HEK293 (cell line): ENCODE measurements around the gene TRAPPC4.

Source experiments
- CTCF ChIA-PET: fragments of 350-600 bp; formaldehyde crosslinking; extraction: SDS; loops from one replicate; lab custom pipeline; 2021; ENCODE audit warnings: antibody characterized with exemption; lab: Yijun Ruan, JAX
- POLR2A ChIA-PET: fragments of 300-600 bp; formaldehyde crosslinking; extraction: SDS; loops from one replicate; lab custom pipeline; 2020; ENCODE audit warnings: antibody characterized with exemption, inconsistent platforms; lab: Yijun Ruan, JAX
- H3K27ac ChIP-seq: fragments of 200-500 bp; sonication (Bioruptor generic); 2 replicates; pipeline ENCODE4 v1.5.1; 2014; ENCODE audit warnings: low read depth, low read length, control low read depth, inconsistent platforms; ENCODE audit errors: extremely low read depth
- H3K36me3 ChIP-seq, 2 experiments: fragments of 200-500 bp in 1 of 2; sonication (Bioruptor generic) in 1 of 2; 1 replicate in 1 of 2; 2 replicates in 1 of 2; pipeline ENCODE4 v1.5.1; 2014 to 2017; ENCODE audit warnings: inconsistent platforms in 2 of 2, low read length in 2 of 2; ENCODE audit not compliant: control insufficient read depth in 2 of 2, insufficient read depth in 1 of 2
- H3K4me1 ChIP-seq: fragments of 200-500 bp; sonication (Bioruptor generic); 2 replicates; pipeline ENCODE4 v1.5.1; 2014; ENCODE audit warnings: mild to moderate bottlenecking, low read length, inconsistent platforms; ENCODE audit not compliant: control insufficient read depth, insufficient read depth
- H3K4me3 ChIP-seq: 2 replicates; pipeline ENCODE4 v1.5.1; 2011; ENCODE audit warnings: low read depth, mild to moderate bottlenecking, control low read depth, low read length, moderate library complexity
- H3K9me3 ChIP-seq: fragments of 200-500 bp; sonication (Bioruptor generic); 2 replicates; pipeline ENCODE4 v1.5.1; 2014; ENCODE audit warnings: low read depth, low read length, inconsistent platforms; ENCODE audit not compliant: control insufficient read depth, insufficient read depth
- ATF2 ChIP-seq: fragments of 450-650 bp; formaldehyde crosslinking; IDR thresholded peaks from 2 replicates; pipeline ENCODE4 v1.5.1; 2016; ENCODE audit warnings: missing biosample characterization, missing genetic modification characterization, low read depth
- EGR2 ChIP-seq: fragments of 450-650 bp; formaldehyde crosslinking; IDR thresholded peaks from 2 replicates; pipeline ENCODE4 v1.5.1; 2016; ENCODE audit warnings: low read depth, missing biosample characterization, missing genetic modification characterization
- GLIS1 ChIP-seq: fragments of 450-650 bp; formaldehyde crosslinking; IDR thresholded peaks from 2 replicates; pipeline ENCODE4 v1.5.1; 2016; ENCODE audit warnings: missing biosample characterization, missing genetic modification characterization
- GLIS2 ChIP-seq: fragments of 450-650 bp; formaldehyde crosslinking; IDR thresholded peaks from 2 replicates; pipeline ENCODE4 v1.5.1; 2016; ENCODE audit warnings: missing biosample characterization, missing genetic modification characterization
- KLF1 ChIP-seq: fragments of 450-650 bp; formaldehyde crosslinking; IDR thresholded peaks from 2 replicates; pipeline ENCODE4 v1.5.1; 2016; ENCODE audit warnings: missing biosample characterization, missing genetic modification characterization
- MEIS1 ChIP-seq: sonication (generic); formaldehyde crosslinking; IDR thresholded peaks from 2 replicates; pipeline ENCODE4 v1.8.1; 2022; ENCODE audit warnings: missing genetic modification reagents, mild to moderate bottlenecking, borderline replicate concordance
- MZF1 ChIP-seq: fragments of 450-650 bp; formaldehyde crosslinking; IDR thresholded peaks from 2 replicates; pipeline ENCODE4 v1.5.1; 2017; ENCODE audit warnings: missing biosample characterization, missing genetic modification characterization, borderline replicate concordance
- OSR2 ChIP-seq: fragments of 450-650 bp; formaldehyde crosslinking; IDR thresholded peaks from 2 replicates; pipeline ENCODE4 v1.5.1; 2016; ENCODE audit warnings: missing biosample characterization, missing genetic modification characterization
- PRDM4 ChIP-seq: fragments of 450-650 bp; formaldehyde crosslinking; IDR thresholded peaks from 2 replicates; pipeline ENCODE4 v1.5.1; 2017; ENCODE audit warnings: missing biosample characterization, missing genetic modification characterization
- SCRT1 ChIP-seq: fragments of 450-650 bp; formaldehyde crosslinking; IDR thresholded peaks from 2 replicates; pipeline ENCODE4 v1.5.1; 2016; ENCODE audit warnings: missing biosample characterization, missing genetic modification characterization, borderline replicate concordance
- SCRT2 ChIP-seq: fragments of 450-650 bp; formaldehyde crosslinking; IDR thresholded peaks from 2 replicates; pipeline ENCODE4 v1.5.1; 2016; ENCODE audit warnings: missing biosample characterization, missing genetic modification characterization
- WT1 ChIP-seq: fragments of 450-650 bp; formaldehyde crosslinking; IDR thresholded peaks from 2 replicates; pipeline ENCODE4 v1.5.1; 2016; ENCODE audit warnings: missing biosample characterization, missing genetic modification characterization
- YY1 ChIP-seq: fragments of 450-650 bp; formaldehyde crosslinking; IDR thresholded peaks from 2 replicates; pipeline ENCODE4 v1.5.1; 2018; ENCODE audit warnings: missing biosample characterization, missing genetic modification characterization
- ZBTB17 ChIP-seq: fragments of 450-650 bp; formaldehyde crosslinking; IDR thresholded peaks from 2 replicates; pipeline ENCODE4 v1.5.1; 2016; ENCODE audit warnings: missing biosample characterization, missing genetic modification characterization
- ZFHX2 ChIP-seq: fragments of 450-650 bp; formaldehyde crosslinking; conservative IDR thresholded peaks from 2 replicates; pipeline ENCODE4 v1.5.1; 2016; ENCODE audit warnings: missing biosample characterization, missing genetic modification characterization
- ZIC2 ChIP-seq: fragments of 450-650 bp; formaldehyde crosslinking; IDR thresholded peaks from 2 replicates; pipeline ENCODE4 v1.5.1; 2016; ENCODE audit warnings: missing biosample characterization, missing genetic modification characterization
- ZNF155 ChIP-seq: fragments of 450-650 bp; formaldehyde crosslinking; IDR thresholded peaks from 2 replicates; pipeline ENCODE4 v1.5.1; 2016; ENCODE audit warnings: missing biosample characterization, missing genetic modification characterization
- ZNF174 ChIP-seq: fragments of 450-650 bp; formaldehyde crosslinking; IDR thresholded peaks from 2 replicates; pipeline ENCODE4 v1.5.0; 2017; ENCODE audit warnings: missing biosample characterization, mild to moderate bottlenecking, missing genetic modification characterization
- ZNF473 ChIP-seq: fragments of 450-650 bp; formaldehyde crosslinking; IDR thresholded peaks from 2 replicates; pipeline ENCODE4 v1.5.1; 2017; ENCODE audit warnings: missing biosample characterization, missing genetic modification characterization
- ZNF48 ChIP-seq: fragments of 450-650 bp; formaldehyde crosslinking; IDR thresholded peaks from 2 replicates; pipeline ENCODE4 v1.5.1; 2016; ENCODE audit warnings: missing biosample characterization, missing genetic modification characterization
- ZNF530 ChIP-seq: fragments of 450-650 bp; formaldehyde crosslinking; IDR thresholded peaks from 2 replicates; pipeline ENCODE4 v1.5.1; 2016; ENCODE audit warnings: low read depth, missing biosample characterization, missing genetic modification characterization
- ZNF610 ChIP-seq: fragments of 450-650 bp; formaldehyde crosslinking; IDR thresholded peaks from 2 replicates; pipeline ENCODE4 v1.5.1; 2016; ENCODE audit warnings: missing biosample characterization, missing genetic modification characterization, borderline replicate concordance
- ZNF660 ChIP-seq: fragments of 450-650 bp; IDR thresholded peaks from 2 replicates; pipeline ENCODE4 v1.5.1; 2018; ENCODE audit warnings: missing biosample characterization, mild to moderate bottlenecking, missing genetic modification characterization
- ZNF776 ChIP-seq: fragments of 450-650 bp; formaldehyde crosslinking; IDR thresholded peaks from 2 replicates; pipeline ENCODE4 v1.5.0; 2017; ENCODE audit warnings: missing biosample characterization, missing genetic modification characterization, borderline replicate concordance
- ZNF785 ChIP-seq: fragments of 450-650 bp; formaldehyde crosslinking; IDR thresholded peaks from 2 replicates; pipeline ENCODE4 v1.5.1; 2016; ENCODE audit warnings: missing biosample characterization, missing genetic modification characterization
- ZNF830 ChIP-seq: fragments of 450-650 bp; IDR thresholded peaks from 2 replicates; pipeline ENCODE4 v1.5.0; 2018; ENCODE audit warnings: missing biosample characterization, missing genetic modification characterization, low read depth, mild to moderate bottlenecking, moderate library complexity
- ZSCAN5A ChIP-seq: fragments of 450-650 bp; formaldehyde crosslinking; IDR thresholded peaks from 2 replicates; pipeline ENCODE4 v1.5.1; 2016; ENCODE audit warnings: missing biosample characterization, missing genetic modification characterization
- TF ChIP-seq, protein P1 (sequence below): fragments of 450-650 bp; formaldehyde crosslinking; IDR thresholded peaks from 2 replicates; pipeline ENCODE4 v1.5.1; 2016; ENCODE audit warnings: missing biosample characterization, missing genetic modification characterization
- TF ChIP-seq, protein P2 (sequence below): fragments of 450-650 bp; formaldehyde crosslinking; IDR thresholded peaks from 2 replicates; pipeline ENCODE4 v1.5.1; 2016; ENCODE audit warnings: missing biosample characterization, missing genetic modification characterization

TRAPPC4 gene

DNA sequence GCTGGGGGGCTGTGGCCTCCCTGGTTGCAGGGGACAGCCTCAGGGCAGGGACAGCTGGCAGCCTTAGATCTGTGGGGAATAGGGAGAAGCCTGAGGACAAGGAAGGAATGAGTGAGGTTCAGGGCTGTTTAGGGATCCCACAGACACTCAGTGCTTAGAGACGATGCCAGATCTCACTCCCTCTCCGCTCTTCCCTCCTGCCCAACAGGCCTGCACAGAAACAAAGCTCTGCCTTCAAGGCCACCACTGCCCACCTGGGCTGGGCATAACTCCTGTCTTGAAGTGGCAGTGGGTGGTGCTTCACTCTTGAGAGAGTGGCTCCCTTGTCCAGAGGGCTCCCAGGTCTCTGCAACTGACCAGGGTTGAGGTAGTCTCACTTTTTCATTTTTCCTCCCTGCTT is 33.7 kb upstream of the TRAPPC4 start:
- no peaks in the 10 kb centered on the region for H3K4me1 ChIP-seq
- H3K4me3 ChIP-seq, result no peak overlapping the region
- ChIA-PET POLR2A (interaction anchor here (2.6 kb wide), 1 partner anchor 13 kb away, joined by 12 read pairs; the partner anchor contains the start of gene CENATAC), CTCF (interaction anchor here (0.7 kb wide), 1 partner anchor 13 kb away, joined by 3 read pairs; the partner anchor contains the start of gene CENATAC)
- H3K36me3 ChIP-seq, result no peaks in the 10 kb centered on the region
- no peak overlapping the region for H3K27ac ChIP-seq
- no peaks in the 10 kb centered on the region for H3K9me3 ChIP-seq
- TF ChIP-seq ZNF776 (no peak), GLIS1 (tag by site-specific recombination) (peak; percentile 36; the same call in 1 of the 2 replicates), ZSCAN5A (tag by site-specific recombination) (no peak), ZNF473 (tag by site-specific recombination) (no peak), PRDM4 (tag by site-specific recombination) (no peak), ZNF610 (tag by site-specific recombination) (no peak), ZNF830 (tag by site-specific recombination) (no peak), ZBTB17 (tag by site-specific recombination) (peak; percentile 78), ZNF785 (tag by site-specific recombination) (no peak)
- TF ChIP-seq, protein P1, sequence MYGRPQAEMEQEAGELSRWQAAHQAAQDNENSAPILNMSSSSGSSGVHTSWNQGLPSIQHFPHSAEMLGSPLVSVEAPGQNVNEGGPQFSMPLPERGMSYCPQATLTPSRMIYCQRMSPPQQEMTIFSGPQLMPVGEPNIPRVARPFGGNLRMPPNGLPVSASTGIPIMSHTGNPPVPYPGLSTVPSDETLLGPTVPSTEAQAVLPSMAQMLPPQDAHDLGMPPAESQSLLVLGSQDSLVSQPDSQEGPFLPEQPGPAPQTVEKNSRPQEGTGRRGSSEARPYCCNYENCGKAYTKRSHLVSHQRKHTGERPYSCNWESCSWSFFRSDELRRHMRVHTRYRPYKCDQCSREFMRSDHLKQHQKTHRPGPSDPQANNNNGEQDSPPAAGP (tag by site-specific recombination), result no peak

DNA sequence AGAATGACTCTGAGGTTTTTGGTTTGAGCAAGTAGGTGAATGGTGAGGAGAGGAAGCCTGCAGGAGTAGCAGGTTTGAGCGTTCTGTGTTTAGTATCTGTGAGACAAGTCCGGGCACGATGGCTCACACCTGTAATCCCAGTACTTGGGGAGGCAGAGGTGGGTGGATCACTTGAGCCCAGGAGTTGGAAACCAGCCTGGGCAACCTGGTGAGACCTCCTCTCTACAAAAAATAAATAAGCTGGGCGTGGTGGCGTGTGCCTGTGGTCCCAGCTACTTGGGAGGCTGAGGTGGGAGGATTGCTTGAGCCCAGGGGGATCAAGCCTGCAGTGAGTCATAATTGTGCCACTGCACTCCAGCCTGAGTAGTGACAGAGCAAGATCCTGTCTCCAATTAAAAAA is 30.3 kb upstream of the TRAPPC4 start:
- no peak overlapping the region for H3K27ac ChIP-seq
- H3K9me3 ChIP-seq, result no peaks in the 10 kb centered on the region
- no peaks in the 10 kb centered on the region for H3K36me3 ChIP-seq
- ChIA-PET CTCF (no interaction called here), POLR2A (interaction anchor here (0.7 kb wide), 1 partner anchor 1705 kb away, joined by 3 read pairs; no protein-coding TSS in a partner anchor)
- H3K4me1 ChIP-seq, result no peaks in the 10 kb centered on the region
- no peak overlapping the region for H3K4me3 ChIP-seq
- TF ChIP-seq ZNF48 (tag by site-specific recombination) (no peak), EGR2 (tag by site-specific recombination) (peak; percentile 27; the same call in 1 of the 2 replicates), SCRT2 (tag by site-specific recombination) (0 out of 2 replicates have a peak, but pooled peaks have one; percentile 14), KLF1 (tag by site-specific recombination) (peak; percentile 55; the same call in 1 of the 2 replicates), GLIS1 (tag by site-specific recombination) (peak; percentile 68), ATF2 (tag by site-specific recombination) (no peak), WT1 (tag by site-specific recombination) (peak; percentile 47; the same call in 1 of the 2 replicates), ZFHX2 (peak; percentile 44), ZNF530 (no peak), ZNF174 (tag by site-specific recombination) (no peak), SCRT1 (tag by site-specific recombination) (peak; percentile 39; the same call in 1 of the 2 replicates), GLIS2 (tag by site-specific recombination) (peak; percentile 30; the same call in 1 of the 2 replicates), MEIS1 (CRISPR knock-in tag) (no peak), OSR2 (tag by site-specific recombination) (0 out of 2 replicates have a peak, but pooled peaks have one; percentile 17), MZF1 (tag by site-specific recombination) (0 out of 2 replicates have a peak, but pooled peaks have one; percentile 39), YY1 (tag by site-specific recombination) (no peak), ZNF660 (tag by site-specific recombination) (no peak), ZIC2 (tag by site-specific recombination) (peak; percentile 30; the same call in 1 of the 2 replicates), ZNF155 (tag by site-specific recombination) (no peak)
- TF ChIP-seq, protein P2, sequence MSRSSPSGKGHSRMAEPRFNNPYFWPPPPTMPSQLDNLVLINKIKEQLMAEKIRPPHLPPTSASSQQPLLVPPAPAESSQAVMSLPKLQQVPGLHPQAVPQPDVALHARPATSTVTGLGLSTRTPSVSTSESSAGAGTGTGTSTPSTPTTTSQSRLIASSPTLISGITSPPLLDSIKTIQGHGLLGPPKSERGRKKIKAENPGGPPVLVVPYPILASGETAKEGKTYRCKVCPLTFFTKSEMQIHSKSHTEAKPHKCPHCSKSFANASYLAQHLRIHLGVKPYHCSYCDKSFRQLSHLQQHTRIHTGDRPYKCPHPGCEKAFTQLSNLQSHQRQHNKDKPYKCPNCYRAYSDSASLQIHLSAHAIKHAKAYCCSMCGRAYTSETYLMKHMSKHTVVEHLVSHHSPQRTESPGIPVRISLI (tag by site-specific recombination), result no peak
